ENCODE data around the gene ATP2B3.
"Not testable (repeated sequence)": the region's sequence is repeated elsewhere in the genome, so short reads cannot be mapped to it uniquely, and the experiment has no call there.

The ATP2B3 gene

DNA sequence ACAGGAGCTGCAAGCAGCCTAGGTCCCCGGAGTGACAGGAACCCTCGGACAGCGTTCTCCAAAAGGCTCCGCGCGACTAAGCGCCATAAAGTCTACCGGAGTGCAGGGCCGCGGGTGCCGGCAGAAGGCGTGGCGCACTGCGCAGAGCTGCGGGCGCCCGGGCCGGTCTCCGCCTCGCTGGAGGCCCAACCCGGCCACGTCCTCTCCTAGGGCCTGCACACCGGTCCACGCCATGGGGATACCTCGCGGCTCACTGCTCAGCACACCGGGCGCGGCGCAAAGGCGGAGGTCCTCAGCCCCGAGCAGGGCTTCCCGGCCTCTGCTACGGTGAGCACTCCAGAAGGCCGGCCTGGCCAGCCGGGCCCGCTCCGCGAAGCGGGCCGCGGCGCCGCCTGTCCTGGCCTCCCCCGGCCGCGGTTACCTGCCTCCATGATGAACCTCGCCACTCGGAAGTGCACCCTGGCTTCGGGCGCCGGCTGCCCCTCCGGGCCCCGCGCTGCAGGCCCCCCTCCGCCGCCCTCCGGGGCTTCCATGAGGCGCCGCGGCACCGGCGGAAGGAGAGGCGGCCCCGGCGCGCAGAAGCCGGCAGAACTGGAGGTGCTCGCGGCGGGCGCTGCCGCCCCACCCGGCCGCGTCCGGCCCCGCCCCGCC, 81.2 kb downstream of the ATP2B3 start, which contains the start of gene CCNQ:
Gene CCNQ (minus strand): TSS at position 599 of the 651 bp plus-strand sequence. CDS start 66 bp downstream, at position 533.
- DNase-seq = peak; percentile 33

DNA sequence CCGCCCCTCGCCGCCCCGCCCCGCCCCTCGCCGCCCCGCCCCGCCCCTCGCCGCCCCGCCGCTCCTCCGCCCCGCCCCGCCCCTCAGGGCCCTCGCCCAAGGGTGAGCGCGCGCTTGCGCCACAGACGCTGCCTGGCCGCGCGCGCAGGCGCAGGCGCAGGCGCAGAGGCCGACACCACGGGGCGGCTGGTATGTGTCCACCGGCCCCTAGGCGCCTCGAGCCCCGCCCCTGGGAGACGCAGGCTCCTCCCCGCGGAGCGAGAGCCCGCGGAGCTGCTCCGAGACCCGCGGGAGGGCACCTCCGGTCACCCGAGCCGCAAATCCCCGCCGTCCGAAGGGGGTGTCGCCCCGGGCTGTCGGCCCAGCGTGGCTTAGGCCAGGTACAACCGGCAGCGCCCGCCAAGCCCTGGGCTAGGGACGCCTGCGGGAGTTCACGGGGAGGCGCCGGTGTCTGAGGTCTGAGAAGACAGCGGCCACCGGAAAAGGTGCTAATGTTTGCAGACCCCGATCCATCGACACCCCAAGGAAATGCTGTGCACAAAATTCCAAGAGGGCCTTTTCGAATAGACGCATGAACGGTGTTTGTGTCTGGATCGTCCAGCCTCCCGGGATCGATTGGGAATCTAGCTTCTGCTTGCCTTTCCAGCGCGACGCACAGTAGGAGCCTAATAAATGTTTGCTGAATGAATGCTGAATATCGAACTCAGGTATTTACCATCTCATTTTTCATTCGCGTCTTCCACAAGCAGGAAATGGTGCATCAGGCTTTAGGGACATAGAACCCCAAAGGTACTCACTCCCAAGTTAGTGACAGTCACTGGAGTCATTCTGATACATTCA, 82.0 kb downstream of the ATP2B3 start:
- peak; percentile 83 for DNase-seq

DNA sequence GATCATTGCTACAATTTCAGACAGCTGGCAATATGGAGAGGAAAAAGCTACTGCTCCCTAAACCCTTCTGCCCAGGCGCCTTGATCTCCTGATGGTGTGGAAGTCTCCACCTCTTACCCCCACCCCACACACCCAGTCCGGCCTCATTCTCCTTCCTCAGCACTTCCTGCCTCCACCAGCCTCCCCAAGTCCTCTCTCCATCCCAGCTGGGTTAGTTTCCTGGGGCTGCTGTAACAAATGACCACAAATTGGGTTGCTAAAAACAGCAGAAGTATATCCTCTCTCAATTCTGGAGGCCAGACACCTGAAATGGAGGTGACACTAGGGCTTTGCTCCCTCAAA, 82.6 kb downstream of the ATP2B3 start:
- peak; percentile 28 for DNase-seq

GRCh38 chrX:153600921-153601320, 83.5 kb downstream of the ATP2B3 start:
- DNase-seq = no peak

- DNase-seq = no peak
Measured at GRCh38 chrX:153601511-153602110, 84.2 kb downstream of the ATP2B3 start.

- no peak for DNase-seq
Measured at GRCh38 chrX:153602601-153603000, 85.2 kb downstream of the ATP2B3 start.

DNA sequence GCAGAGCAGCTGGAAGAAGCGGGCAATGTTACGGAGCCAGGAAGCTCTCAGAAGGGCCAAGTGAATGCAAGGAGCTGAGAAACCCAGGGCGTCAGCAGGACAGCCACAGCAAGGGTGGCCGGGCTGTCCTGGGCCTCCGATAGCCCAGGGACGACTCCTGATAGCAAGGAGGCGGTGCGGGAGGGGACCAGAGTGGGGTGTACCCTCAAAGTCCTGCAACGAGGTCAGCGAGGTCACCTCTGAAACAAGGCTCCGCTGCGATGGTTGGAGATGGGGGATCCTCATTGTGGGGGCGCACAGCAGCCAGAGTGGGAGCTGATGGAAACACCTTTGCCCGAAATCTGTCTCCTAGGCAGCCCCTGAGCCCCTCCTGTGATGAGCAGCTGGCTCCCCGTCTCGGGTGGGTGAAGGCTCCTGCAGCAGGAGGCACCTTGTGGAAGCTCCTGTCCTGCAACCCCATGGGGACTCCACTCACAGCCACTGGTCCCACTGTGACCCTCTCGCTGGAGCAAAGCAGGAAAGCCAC, 85.8 kb downstream of the ATP2B3 start:
- DNase-seq = no peak

- not testable (repeated sequence) for DNase-seq
Measured at GRCh38 chrX:153604666-153605380, 87.4 kb downstream of the ATP2B3 start.

GRCh38 chrX:153606503-153606902, 89.1 kb downstream of the ATP2B3 start:
- no peak for DNase-seq

DNA sequence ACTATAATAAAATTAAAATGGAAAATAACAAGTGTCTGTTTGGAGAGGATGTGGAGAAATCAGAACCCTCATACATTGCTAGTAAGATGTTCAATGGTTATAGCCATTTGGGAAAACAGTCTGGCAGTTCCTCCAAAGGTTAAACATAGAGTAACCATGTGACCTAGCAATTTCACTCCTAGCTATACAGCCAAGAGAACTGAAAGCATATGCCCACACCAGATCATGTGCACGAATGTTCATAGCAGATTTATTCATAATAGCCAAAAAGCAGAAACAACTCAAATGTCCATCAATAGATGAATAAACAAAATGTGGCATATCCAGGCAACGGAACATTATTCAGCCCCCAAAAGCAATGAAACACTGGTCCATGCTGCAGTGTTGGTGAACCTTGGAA, 90.9 kb downstream of the ATP2B3 start:
- DNase-seq = no peak

- peak; percentile 37 for DNase-seq
Measured at GRCh38 chrX:153608806-153609205, 91.4 kb downstream of the ATP2B3 start.

DNA sequence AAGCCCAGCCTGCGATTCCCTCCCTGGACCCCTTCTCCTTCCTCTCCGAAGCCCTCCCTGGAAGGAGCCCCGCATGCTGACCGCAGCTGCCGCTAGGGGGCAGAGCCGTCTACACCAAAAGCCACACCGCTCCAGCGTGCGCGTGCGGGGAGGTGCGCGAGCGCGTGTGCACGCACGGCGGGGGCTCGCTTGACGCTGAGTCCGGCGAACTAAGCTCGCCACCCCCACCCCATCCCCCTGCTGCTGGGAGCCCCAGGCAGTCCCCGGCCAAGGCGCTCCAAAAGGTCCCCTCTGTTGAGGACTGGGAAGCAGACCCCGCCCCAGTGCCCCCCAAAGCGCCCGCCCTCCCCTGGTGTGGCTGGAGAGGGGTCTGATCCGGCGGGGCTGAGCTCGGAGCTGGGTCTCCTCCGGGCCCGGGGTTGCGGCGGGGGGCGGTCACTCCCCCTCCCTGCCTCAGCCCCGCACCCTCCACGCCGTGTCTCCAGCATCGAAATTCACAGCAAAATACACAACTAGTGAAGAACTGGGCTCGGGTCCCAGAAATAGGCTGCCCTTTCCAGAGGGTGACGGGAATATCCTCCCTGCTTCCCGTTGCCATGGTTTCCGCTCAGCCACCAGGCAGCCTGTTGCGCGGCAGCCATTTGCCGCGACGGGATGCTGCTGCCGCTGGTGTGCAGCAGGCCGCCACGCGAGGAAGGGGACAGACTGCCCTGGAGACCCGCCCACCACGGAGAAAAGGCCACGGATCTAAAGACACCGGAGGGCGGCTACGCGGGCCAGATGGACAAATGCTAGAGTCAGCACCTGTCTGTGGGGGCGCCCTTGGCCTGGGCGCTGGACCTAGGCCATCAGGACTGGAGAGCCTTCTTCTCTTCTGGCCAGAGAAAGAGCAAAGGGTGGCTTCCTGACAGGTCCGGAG, 92.7 kb downstream of the ATP2B3 start:
- DNase-seq = peak; percentile 62

DNA sequence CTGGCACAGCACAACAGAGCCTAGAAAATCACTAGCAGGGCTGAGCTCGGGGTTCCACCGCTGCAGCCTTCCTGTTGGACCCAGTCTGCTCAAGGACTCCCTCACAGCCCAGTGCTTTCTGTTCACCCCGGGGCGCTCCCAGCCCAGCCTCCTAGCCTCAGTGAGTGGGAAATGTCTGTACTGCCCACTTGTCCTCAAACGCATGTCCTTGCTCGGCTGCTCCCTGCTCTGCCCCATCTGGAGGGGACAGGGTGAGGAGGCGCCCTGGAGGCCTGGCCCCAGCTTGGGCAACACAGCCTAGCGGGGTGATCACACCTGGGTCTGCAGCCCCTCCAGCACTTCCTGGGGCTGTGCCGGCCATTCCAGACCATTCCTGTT, 93.4 kb downstream of the ATP2B3 start:
- no peak for DNase-seq

- DNase-seq = no peak
Measured at GRCh38 chrX:153611298-153612095, 94.1 kb downstream of the ATP2B3 start.

- no peak for DNase-seq
Measured at GRCh38 chrX:153612413-153612812, 95.0 kb downstream of the ATP2B3 start.

DNA sequence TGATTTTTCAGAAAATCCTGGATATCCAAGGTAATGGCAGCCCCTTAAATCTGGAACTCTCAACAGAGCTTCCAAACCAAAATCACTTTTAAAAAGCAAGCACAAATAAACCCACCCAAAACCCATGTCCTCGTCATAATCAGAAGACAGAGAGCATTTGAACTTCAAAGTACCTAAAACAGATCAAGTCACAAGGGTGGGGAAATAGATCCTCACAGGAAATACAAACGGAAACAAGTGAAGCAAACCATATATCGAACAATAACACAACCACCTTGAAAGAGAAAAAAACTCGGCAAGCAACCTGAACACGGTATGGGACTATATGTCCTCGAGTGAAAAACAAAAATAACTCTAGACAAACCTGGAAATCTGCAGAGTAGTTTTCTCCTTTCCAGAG, 97.4 kb downstream of the ATP2B3 start:
- no peak for DNase-seq

DNA sequence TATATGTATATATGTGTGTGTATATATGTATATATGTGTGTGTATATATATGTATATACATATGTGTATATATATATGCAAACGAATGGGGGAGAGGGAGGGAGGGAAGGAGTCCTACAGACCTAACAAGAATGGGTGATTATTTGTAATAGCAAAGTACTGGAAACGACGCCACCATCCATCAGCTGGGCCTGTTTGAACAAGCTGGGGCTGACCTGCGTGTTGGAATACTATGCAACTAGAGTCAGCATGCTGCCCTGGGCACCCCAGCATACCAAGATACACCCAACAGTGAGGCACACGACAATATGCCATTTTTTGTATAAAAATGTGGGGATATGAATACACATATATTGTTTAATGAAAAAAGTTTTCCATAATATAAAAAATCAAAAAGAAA, 103.1 kb downstream of the ATP2B3 start:
- no peak for DNase-seq

GRCh38 chrX:153621949-153622598, 104.6 kb downstream of the ATP2B3 start:
- no peak for DNase-seq

GRCh38 chrX:153622661-153623309, 105.3 kb downstream of the ATP2B3 start:
- no peak for DNase-seq

All from EL (cell line).